B cell (primary cell): ENCODE measurements around the gene MPZ. TPM values are rescaled to one million over a fixed set of nuclear protein-coding genes. Genes with fewer than 3 reads are reported as not detected.

Experiments used
- ATAC-seq: fragments of 200-7000 bp; cut with Tn5 transposase; one replicate; pipeline ENCODE4 v1.10.0; 2021; ENCODE audit warnings: low read depth, mild to moderate bottlenecking, moderate number of reproducible peaks, moderate library complexity
- CTCF ChIA-PET: fragments of 350-600 bp; sonication (Branson Sonifier 250); formaldehyde crosslinking; loops from one replicate; lab custom pipeline; 2021; ENCODE audit warnings: antibody characterized with exemption, inconsistent platforms; lab: Charles Lee
- POLR2A ChIA-PET: fragments of 350-600 bp; sonication (Branson Sonifier 250); formaldehyde crosslinking; loops from one replicate; lab custom pipeline; 2021; ENCODE audit warnings: antibody characterized with exemption; lab: Charles Lee
- DNase-seq: peaks from one replicate; pipeline ENCODE4 v3.0.0; 2013
- H2AFZ ChIP-seq: 2 replicates; pipeline ENCODE4 v1.6.1; 2012; ENCODE audit warnings: mild to moderate bottlenecking, low read depth, low read length; ENCODE audit not compliant: insufficient read depth, poor library complexity, severe bottlenecking
- H3K27ac ChIP-seq, 2 donors: 1 replicate in 1 of 2; 2 replicates in 1 of 2; pipeline ENCODE4 v1.5.1; 2012 to 2013; ENCODE audit warnings: low read length in 2 of 2, mild to moderate bottlenecking in 2 of 2, moderate library complexity in 1 of 2
- H3K27me3 ChIP-seq, 4 experiments: fragments of 200-600 bp in 1 of 4; sonication (generic) in 1 of 4; replicated peaks in 1 of 4; 1 replicate in 2 of 4; 2 replicates in 2 of 4; pipeline versions ENCODE4 v1.6.1 to v1.7.0; 2013 to 2016; ENCODE audit warnings: low read length in 3 of 4, mild to moderate bottlenecking in 2 of 4, mixed read lengths in 1 of 4, moderate library complexity in 1 of 4; ENCODE audit not compliant: insufficient read depth in 4 of 4, control insufficient read depth in 3 of 4; ENCODE audit errors: control extremely low read depth in 1 of 4
- H3K36me3 ChIP-seq, 2 experiments: replicated peaks in 1 of 2; 1 replicate in 1 of 2; 2 replicates in 1 of 2; pipeline versions ENCODE4 v1.6.1 to v1.7.1; 2013; ENCODE audit warnings: low read length in 1 of 2; ENCODE audit not compliant: insufficient read depth in 2 of 2, control insufficient read depth in 1 of 2; ENCODE audit errors: control extremely low read depth in 1 of 2, extremely low read depth in 1 of 2
- H3K4me1 ChIP-seq, 2 donors: fragments of 200-600 bp in 1 of 2; sonication (generic) in 1 of 2; 1 replicate in 1 of 2; 2 replicates in 1 of 2; pipeline versions ENCODE4 v1.5.1 to v1.6.1; 2013 to 2017; ENCODE audit warnings: low read length in 2 of 2; ENCODE audit not compliant: control insufficient read depth in 2 of 2, insufficient read depth in 2 of 2
- H3K4me2 ChIP-seq: replicated peaks from 2 replicates; pipeline ENCODE3; 2012; ENCODE audit warnings: mild to moderate bottlenecking, low read depth, low read length; ENCODE audit not compliant: poor library complexity, severe bottlenecking
- H3K4me3 ChIP-seq, 5 experiments: fragments of 200-600 bp in 1 of 5; sonication (generic) in 1 of 5; 1 replicate in 3 of 5; 2 replicates in 2 of 5; pipeline versions ENCODE4 v1.5.1 to v1.7.0; 2011 to 2016; ENCODE audit warnings: low read length in 4 of 5, mild to moderate bottlenecking in 4 of 5, low read depth in 2 of 5, control low read depth in 1 of 5, moderate library complexity in 1 of 5; ENCODE audit not compliant: insufficient read depth in 1 of 5; ENCODE audit errors: control extremely low read depth in 1 of 5, extremely low read depth in 1 of 5
- H3K79me2 ChIP-seq: fragments of 200-600 bp; sonication (generic); one replicate; pipeline ENCODE4 v1.6.0; 2016; ENCODE audit warnings: low read length; ENCODE audit not compliant: control insufficient read depth, insufficient read depth
- H3K9ac ChIP-seq: fragments of 200-600 bp; sonication (generic); 2 replicates; pipeline ENCODE4 v1.6.1; 2017; ENCODE audit warnings: mild to moderate bottlenecking, low read length, moderate library complexity
- H3K9me3 ChIP-seq, 3 donors: one replicate each; pipeline versions ENCODE4 v1.6.1 to v1.7.1; 2013; ENCODE audit warnings: low read length in 2 of 3; ENCODE audit not compliant: control insufficient read depth in 2 of 3, insufficient read depth in 1 of 3; ENCODE audit errors: control extremely low read depth in 1 of 3
- H4K20me1 ChIP-seq: 2 replicates; pipeline ENCODE4 v1.6.0; 2012; ENCODE audit warnings: mild to moderate bottlenecking, low read length; ENCODE audit not compliant: insufficient read depth, control insufficient read depth, poor library complexity, severe bottlenecking
- H3K27ac Mint-ChIP-seq: one replicate; pipeline ENCODE4 v1.8.0; 2021; ENCODE audit warnings: mixed read lengths
- H3K27me3 Mint-ChIP-seq: one replicate; pipeline ENCODE4 v1.8.0; 2021; ENCODE audit warnings: mixed read lengths
- H3K4me1 Mint-ChIP-seq: one replicate; pipeline ENCODE4 v1.8.0; 2021; ENCODE audit warnings: mixed read lengths
- H3K4me3 Mint-ChIP-seq: one replicate; pipeline ENCODE4 v1.8.0; 2021; ENCODE audit warnings: mixed read lengths
- H3K9me3 Mint-ChIP-seq: one replicate; pipeline ENCODE4 v1.8.0; 2022; ENCODE audit warnings: mixed read lengths; ENCODE audit not compliant: insufficient read depth
- CTCF ChIP-seq: fragments of 200-600 bp; IDR thresholded peaks from one replicate; pipeline ENCODE4 v1.8.0; 2022; ENCODE audit warnings: antibody characterized with exemption, mild to moderate bottlenecking
- EZH2 ChIP-seq: IDR thresholded peaks from 2 replicates; pipeline ENCODE4 v1.6.1; 2012; ENCODE audit warnings: borderline replicate concordance, low read depth, mild to moderate bottlenecking, moderate library complexity, low read length; ENCODE audit not compliant: insufficient read depth, poor library complexity, severe bottlenecking
- WGBS: methylation state at CpG from one replicate; pipeline ENCODE4 v1.1.5; 2013; ENCODE audit warnings: missing lambda C conversion rate; ENCODE audit not compliant: insufficient coverage; 5-methylcytosine and 5-hydroxymethylcytosine counted together
- intact Hi-C: fragments of 100-400 bp; cut with micrococcal nuclease; formaldehyde crosslinking; loops from one replicate; pipeline ENCODE4 v1.10.0; 2022
- polyA plus RNA-seq: library from polyadenylated mRNA; depleted of rRNA; stranded (reverse); fragments of >200 nt; gene quantifications from 2 replicates; pipeline ENCODE4 v1.2.3, GENCODE V29; 2012
- total RNA-seq, 2 donors: library from RNA; stranded (reverse); fragments of 120-200 nt in 1 of 2; gene quantifications; 1 replicate in 1 of 2; 2 replicates in 1 of 2; pipeline versions ENCODE4 v1.2.3 to v1.2.4, GENCODE V29; 2013 to 2022

Gene MPZ
- total and polyA plus RNA-seq, 2 donors (not counting 1 experiment from before 2014, with no cell fraction given): 4.3 to 12.9 TPM

- H3K27me3 Mint-ChIP-seq: no peaks in the 10 kb centered on the region
- peak overlapping the region; percentile 97 for H3K4me3 Mint-ChIP-seq
- intact Hi-C loops: loop anchor here (5.0 kb wide), 2 partner anchors 77 to 103 kb away; partner anchors contain the start of gene NDUFS2
- 2% methylated on average over 15 of the region's 17 CpGs for WGBS
- peak overlapping the region; percentile 93 for H3K27ac Mint-ChIP-seq
- no peaks in the 10 kb centered on the region for H3K9me3 Mint-ChIP-seq
- Histone ChIP-seq H3K4me2 (peak overlapping the region; percentile 97), H3K36me3 (peaks cover 0 to 7% of the 10 kb centered on the region in 2 experiments), H3K4me3 (peak overlapping the region; percentile 66 to 91 (median 80)), H3K27me3 (no peaks in the 10 kb centered on the region), H3K9ac (peak overlapping the region; percentile 88), H3K9me3 (no peaks in the 10 kb centered on the region), H4K20me1 (peaks cover 24% of the 10 kb centered on the region), H3K79me2 (peaks cover 27% of the 10 kb centered on the region), H2AFZ (peak overlapping the region; percentile 90), H3K4me1 (peaks cover 26% of the 10 kb centered on the region in 2 donors), H3K27ac (peak overlapping the region; percentile 59 to 72)
- peak; percentile 41 for DNase-seq
- no peak for TF ChIP-seq CTCF
- no peak for TF ChIP-seq EZH2
- CTCF ChIA-PET: interaction anchor here (0.7 to 3.4 kb wide), 9 partner anchors 10 to 119 kb away, joined by 3 to 20 read pairs (median 8); partner anchors contain the start of gene TOMM40L
- no peak for ATAC-seq
- H3K4me1 Mint-ChIP-seq: peaks cover 42% of the 10 kb centered on the region
- POLR2A ChIA-PET: interaction anchor here (0.5 to 1.4 kb wide), 3 partner anchors 9 to 120 kb away, joined by 4 to 7 read pairs (median 6); partner anchors contain the start of genes SDHC and TOMM40L
These were observed 4.6 kb downstream of the MPZ start for GRCh38 chr1:161304927-161305866.
